T-helper 1 cell treated with Interleukin-12 subunit alpha and Interleukin-12 subunit beta and Interleukin-4 antibody, amounts not matched to agents 30 ng/mL and 1 ng/mL, for 36 hours (primary cell): ENCODE data around the gene CPAMD8. TPM values are rescaled to one million over a fixed set of nuclear protein-coding genes. Genes with fewer than 3 reads are reported as not detected.

ENCODE experiments used
- intact Hi-C: fragments of 100-400 bp; cut with micrococcal nuclease; formaldehyde crosslinking; loops from one replicate; pipeline ENCODE4 v1.15.1; 2024
- total RNA-seq: library from RNA; stranded (reverse); gene quantifications from 2 replicates; pipeline ENCODE4 v1.2.3, GENCODE V29; 2022

Gene CPAMD8
- total RNA-seq, 1 donor from 2014 or later: 0.22 TPM

DNA sequence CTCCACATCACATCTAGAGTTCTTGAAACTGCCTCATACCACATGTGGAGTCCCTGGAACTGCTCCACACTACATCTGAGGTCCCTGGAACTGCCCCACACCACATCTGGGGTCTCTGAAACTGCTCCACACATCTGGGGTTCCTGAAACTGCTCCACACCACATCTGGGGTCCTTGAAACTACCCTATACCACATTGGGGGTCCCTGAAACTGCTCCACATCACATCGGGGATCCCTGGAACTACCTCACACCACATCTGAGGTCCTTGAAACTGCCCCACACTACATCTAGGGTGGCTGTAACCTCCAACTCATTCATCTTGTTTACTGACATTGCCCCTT, 104.0 kb downstream of the CPAMD8 start:
- intact Hi-C loops: no loop called here

DNA sequence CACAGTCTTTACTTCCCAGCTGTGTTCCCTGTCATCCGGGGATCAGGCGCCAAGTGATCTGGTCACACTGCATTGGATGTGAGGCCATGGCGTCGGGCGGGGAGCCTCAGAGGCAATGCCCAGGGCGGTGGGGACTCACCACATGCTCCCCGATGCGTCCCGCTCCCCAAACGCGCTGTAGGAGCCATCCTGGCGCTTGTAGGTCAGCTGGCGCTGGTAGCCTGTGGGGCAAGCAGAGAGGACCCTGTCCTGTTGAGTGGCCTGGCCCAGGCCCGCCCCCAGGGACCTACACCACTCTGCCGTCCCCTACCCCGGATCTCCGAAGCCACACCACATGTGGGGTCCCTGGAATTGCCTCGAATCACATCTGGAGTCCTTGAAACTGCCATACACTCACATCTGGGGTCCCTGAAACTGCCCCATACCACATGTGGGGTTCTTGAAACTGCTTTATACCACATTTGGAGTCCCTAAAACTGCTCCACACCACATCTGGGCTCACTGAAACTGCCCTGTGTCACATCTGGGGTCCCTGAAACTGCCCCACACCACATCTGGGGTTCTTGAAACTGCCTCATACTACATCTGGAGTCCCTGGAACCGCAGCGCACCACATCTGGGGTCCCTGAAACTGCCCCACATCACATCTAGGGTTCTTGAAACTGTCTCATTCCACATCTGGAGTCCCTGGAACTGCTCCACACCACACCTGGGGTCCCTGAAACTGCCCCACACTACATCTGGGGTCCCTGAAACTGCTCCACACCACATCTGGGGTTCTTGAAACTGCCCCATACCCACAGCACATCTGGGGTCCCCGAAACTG, 104.6 kb downstream of the CPAMD8 start:
- intact Hi-C loops: no loop called here

DNA sequence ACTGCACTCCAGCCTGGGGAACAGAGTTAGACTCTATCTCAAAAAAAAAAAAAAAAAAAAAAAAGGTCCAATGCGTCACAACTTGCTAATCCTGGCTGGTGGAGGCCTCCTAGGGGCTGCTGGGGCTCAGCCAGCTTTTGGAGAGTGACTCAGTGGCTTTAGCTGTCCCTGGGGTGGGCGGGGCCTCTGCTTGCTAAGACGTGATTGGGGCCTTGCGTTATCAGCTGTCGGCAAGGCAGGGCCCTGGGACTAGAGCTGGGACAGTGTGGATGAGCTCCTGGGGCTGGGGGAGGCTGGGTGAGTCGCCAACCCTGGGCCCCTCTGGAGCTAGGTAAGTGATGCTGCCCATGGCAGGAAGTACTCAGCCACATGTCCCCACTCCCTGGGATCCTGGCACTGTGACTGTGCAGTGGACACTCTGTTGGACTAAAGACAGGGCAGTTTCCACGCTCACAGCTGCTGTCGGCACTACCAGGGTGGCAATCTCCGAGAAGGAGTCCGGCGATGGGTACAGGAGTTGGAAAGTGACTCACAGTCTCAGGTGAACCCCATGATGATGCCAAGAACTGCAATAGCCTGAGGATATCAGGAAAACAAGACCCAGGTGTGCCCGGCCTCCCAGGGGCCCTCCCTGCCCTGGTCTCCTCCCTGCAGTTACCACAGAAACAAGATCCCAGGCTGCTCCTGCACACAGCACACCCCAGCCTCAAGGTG, 105.6 kb downstream of the CPAMD8 start:
- intact Hi-C loops: no loop called here

DNA sequence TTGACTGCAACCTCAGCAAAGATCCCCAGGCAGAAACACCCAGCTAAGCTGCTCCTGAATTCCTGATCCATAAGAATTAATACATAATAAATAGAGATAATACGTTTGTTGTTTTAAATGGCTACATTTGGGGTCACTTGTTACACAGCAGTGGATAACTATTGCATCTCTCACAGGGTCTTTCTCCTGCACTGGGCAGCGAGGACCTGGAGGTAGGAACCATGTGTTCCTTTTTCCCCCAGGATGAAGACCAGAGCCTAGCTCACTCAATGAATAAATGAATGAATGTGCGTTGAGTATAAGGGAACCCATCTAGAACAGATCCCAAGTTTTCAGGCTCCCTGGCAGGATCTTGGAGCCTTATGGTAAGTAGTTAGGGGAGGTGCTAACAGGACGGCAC, 107.1 kb downstream of the CPAMD8 start:
- intact Hi-C loops: no loop called here

DNA sequence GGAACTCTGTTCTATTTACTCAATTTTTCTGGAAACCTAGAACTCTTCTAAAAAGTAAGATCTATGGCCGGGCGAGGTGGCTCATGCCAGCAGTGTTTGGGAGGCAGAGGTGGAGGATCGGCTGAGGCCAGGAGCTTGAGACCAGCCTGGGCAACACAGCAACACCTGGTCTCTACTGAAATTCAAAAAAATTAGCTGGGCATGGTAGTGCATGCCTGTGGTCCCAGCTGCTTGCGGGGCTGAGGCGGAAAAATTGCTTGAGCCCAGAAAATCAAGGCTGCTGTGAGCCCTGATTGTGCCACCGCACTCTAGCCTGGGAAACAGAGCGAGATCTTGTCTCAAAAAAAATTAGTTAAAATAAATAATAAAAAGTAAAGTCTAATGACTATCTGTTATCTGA, 109.2 kb downstream of the CPAMD8 start:
- intact Hi-C loops: no loop called here

DNA sequence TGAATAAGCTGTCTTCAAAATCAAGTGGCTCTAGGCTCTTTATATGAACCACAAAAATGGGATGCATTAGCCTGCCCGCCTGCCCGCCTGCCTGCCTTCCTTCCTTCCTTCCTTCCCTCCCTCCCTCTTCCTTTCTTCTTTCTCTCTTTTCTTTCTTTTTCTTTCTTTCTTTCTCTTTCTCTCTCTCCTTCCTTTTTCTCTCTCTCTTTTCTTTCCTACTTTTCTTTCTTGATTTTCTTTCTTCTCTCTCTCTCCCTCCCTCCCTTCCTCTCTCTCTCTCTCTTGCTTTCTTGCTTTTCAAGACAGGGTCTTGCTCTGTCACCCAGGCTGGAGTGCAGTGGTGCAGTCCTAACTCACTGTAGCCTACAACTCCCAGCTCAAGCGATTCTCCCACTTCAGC, 110.9 kb downstream of the CPAMD8 start:
- intact Hi-C loops: no loop called here

DNA sequence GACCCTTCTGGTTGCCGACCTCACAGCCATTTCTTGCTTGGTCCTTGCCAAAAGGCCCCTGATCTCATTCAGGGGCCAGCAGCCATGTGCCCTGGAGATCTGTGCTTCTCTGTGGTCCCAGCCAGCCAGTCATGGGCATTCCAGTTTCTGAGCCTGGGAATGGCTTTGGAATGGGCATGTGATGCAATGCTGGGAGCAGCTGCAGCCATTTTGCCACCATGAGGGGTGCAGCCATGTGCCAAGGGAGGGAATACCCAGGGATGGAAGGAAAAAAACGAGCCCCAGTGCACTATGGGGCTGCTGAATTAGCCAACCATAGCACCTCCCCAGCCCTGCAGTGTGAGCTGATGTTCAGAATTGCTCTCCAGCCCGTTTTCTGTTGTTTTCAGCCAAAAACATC, 111.5 kb downstream of the CPAMD8 start:
- intact Hi-C loops: no loop called here

DNA sequence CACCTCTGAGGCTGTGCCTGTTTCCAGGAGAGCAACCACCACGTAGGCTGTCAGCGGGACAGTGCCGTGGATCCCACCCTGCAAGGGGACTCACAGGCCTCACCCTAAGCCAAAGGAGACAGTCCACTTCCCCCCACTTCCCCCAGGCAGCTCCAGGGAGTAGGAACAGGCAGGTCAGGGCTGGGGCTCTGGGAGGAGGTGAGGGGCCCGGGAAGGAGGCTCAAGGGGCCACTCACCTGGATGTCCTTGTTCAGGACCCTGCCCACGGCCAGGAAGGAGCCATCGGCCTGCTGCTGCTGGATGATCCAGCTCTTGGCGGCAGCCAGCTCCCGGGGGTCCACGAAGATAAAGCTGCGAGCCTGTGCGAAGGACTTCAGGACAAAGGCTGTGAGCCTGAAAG, 112.2 kb downstream of the CPAMD8 start:
- intact Hi-C loops: no loop called here

DNA sequence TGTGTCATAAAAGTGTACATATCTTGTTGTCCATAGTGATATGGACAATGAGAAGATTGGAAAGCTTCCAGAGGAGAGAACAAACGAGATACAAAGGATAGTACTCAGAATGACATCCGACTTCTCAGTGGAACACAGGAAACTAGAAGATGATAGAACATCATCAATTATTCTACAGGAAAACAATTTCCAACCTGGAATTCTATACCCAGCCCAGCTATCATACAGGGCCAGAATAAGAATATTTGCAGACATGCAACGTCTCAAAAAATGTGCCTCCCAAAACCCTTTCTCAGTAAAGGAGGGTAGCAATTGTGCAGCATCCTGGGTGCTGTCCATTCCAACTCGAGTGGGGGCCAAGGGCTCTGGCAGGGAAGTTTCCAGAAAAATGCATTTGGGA, 113.8 kb downstream of the CPAMD8 start:
- intact Hi-C loops: no loop called here

DNA sequence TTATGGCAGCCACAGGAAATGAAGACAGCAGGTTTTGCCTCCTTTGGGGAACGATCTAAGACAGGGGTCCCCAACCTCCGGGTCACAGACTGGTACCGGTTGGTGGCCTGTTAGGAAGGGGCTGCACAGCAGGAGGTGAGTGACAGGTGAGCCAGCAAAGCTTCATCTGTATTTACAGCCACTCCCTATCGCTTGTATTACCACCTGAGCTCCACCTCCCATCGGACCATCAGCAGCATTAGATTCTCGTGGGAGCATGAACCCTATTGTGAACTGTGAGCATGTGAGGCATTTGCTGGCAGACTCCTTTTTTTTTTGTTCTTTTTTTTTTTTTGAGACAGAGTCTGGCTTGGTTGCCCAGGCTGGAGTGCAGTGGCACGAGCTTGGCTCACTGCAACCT, 115.6 kb downstream of the CPAMD8 start:
- intact Hi-C loops: no loop called here

DNA sequence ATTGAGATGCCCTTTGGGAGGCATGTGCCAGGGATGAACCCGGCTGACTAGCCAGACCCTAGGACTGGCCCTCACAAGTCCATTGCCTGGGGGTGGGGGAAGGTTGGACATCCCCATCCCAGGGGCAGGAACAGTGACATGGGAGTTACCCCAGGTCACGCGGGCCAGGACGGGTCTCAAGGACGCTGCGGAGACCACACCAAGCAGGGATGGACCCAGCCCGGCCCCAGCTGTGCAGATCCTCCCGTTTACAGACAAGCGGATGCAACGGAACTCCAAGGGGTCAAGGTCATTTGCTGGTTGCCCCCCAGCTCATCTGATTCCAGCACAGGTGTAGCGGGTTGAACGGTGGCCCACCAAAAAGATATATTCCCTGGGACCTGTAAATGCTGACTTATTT, 117.9 kb downstream of the CPAMD8 start:
- intact Hi-C loops: no loop called here

DNA sequence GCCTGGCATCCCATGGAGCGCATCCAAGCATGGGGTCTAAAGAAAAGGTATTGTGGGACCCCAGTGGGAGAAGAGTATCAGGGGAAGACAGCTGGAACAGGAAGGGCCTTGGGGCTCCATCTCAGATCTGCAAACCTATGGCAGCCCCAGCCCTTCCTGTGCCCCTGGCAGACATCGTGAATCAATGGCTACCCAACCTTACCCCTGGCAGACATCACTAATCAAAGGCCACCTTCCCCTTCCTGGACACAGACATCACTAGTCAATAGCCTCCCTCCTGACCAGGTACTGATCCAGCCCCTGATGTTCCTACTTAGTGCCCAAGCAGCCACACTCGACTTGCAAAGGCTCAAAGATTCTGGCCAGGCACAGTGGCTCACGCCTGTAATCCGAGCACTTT, 122.0 kb downstream of the CPAMD8 start:
- intact Hi-C loops: no loop called here

DNA sequence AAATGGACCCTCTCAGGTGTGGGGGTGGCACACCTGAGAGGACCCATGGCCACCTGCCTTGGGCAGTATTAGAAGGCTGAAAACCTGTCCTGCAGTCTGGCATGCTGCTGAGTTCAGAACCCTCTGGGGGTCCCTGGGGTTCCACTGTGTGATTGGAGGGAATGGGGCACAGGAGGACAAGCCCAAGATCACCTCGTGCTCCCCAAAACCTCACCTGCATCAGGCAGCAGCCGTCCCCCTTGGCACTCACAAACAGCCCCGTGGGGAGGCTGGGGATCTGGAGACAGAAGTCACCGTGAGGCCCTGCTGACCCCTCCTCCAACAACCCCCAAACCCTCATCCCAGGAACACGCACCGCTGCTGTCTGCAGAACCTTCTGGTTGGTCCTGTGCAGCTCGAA, 123.3 kb downstream of the CPAMD8 start:
- intact Hi-C loops: no loop called here

DNA sequence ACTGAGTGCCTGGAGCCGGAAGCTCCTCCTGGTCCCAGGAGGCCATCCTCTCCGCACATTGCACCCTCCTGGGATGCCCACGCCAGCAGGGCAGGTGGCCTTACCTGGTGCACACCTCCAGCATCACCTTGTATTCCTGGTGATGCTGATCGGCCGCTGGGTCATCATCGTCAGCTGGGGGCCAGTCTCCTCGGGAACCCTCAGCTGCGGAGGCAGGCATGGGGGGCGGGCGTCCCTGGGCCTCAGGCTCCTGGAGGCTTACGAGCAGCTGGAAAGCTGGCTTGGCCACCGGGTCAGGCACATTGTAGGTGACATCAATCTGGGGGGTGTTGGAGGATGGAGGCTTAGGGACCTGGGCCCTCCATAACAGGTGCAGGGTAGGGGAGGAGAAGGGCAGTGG, 124.1 kb downstream of the CPAMD8 start:
- intact Hi-C loops: no loop called here

DNA sequence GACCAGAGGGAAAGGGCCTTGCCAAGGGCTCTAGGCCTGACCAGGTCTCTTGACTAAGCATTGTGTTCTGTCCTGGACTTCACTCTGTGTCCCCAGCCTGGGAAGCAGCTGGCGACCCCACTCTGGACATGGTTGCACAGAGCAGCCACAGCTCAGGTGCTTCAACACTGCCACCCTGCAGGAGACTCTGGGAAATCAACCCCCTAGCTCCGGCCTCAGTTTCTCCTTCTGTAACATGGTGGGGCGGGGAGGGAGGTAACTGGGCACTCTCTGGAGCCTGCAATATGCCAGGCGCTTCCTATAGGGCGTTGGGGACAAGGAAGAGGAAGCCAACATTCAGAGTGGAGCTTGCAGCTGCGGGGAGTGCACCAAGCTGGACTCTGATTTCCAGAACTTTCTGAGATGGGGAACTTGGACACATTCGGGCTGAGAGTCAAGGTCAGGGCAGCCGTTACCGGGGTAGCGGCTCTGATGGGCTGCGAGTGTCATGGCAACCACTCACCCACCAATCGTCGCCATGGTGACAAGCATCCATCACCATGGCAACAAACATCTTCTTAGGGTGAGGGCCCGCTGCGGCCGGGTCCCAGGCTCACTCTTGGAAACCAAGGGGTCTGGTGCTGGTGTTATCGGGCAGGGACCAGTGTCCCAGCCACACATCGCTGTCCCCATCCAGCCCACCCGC, 125.0 kb downstream of the CPAMD8 start:
- intact Hi-C loops: no loop called here

DNA sequence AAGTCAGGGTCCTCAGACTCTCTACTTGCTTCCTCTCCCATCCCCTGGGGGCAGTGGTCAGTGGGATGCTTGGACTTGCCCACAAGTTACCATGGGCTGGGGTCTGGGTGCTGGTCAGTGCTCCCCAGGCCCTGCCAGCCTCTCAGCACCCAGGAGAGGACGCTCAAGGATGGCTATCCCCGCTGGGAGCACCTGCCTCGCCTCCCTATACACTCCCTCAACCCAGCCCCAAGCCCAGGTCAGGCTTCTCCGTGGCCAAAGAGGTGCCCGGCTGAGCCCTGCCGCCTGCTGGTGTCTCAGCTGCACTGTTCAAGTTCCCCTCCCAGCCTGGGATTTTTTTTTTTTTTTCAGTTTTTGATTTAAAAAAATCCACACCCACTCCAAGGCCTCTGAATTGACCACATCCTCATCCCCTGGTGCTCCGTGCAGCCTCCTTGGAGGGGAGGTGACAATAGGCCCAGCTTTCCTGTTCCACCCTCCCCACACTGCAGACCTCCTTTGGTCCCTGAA, 127.0 kb downstream of the CPAMD8 start:
- intact Hi-C loops: loop anchor here (1.0 to 10.0 kb wide), 4 partner anchors 123 to 328 kb away; partner anchors contain the start of gene OCEL1

DNA sequence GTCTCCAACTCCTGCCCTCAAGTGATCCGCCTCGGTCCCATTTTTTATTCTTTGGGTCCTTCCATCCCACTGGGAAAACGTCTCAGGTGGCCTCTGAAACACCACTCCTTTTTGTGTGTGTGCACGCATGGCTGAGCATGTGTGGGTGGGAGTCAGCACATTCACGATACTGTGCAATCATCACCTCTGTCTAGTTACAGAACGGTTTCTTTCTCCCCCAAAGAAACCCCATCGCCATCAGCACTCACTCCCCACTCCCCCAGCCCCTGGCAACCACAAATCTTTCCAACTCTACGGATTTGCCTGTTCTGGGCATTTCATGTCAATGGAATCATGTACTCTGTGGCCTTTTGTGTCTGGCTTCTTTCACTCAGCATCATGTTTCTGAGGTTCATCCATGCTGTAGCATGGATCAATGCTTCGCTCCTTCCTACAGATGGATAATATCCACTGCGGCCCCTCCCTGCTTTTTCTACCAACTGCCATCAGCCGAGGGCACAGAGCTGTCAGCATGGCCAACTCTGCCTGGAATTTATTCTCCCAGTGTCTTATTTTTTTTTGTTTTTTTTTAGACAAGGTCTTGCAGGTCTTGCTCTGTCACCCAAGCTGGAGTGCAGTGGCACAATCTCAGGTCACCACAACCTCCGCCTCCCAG, 128.1 kb downstream of the CPAMD8 start:
- intact Hi-C loops: loop anchor here (1.0 to 10.0 kb wide), 3 partner anchors 127 to 329 kb away; partner anchors contain the start of gene OCEL1

DNA sequence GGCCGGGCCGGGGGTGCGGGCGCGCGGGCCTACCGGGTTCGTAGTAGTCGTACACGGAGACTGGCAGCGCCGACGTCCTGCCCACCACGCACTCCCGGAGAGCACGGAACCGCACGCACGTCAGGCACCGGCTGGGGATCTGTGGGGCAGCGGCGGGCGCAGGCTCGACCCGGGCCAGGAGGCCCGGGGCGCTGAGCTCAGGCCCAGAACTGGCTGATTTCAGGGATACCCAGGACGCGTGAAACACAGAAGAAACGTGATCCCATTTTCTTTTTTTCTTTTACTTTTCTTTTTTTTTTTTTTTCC, 128.8 kb downstream of the CPAMD8 start:
- intact Hi-C loops: loop anchor here (1.0 to 10.0 kb wide), 6 partner anchors 69 to 411 kb away; partner anchors contain the start of genes DDA1, HAUS8, MYO9B and OCEL1

DNA sequence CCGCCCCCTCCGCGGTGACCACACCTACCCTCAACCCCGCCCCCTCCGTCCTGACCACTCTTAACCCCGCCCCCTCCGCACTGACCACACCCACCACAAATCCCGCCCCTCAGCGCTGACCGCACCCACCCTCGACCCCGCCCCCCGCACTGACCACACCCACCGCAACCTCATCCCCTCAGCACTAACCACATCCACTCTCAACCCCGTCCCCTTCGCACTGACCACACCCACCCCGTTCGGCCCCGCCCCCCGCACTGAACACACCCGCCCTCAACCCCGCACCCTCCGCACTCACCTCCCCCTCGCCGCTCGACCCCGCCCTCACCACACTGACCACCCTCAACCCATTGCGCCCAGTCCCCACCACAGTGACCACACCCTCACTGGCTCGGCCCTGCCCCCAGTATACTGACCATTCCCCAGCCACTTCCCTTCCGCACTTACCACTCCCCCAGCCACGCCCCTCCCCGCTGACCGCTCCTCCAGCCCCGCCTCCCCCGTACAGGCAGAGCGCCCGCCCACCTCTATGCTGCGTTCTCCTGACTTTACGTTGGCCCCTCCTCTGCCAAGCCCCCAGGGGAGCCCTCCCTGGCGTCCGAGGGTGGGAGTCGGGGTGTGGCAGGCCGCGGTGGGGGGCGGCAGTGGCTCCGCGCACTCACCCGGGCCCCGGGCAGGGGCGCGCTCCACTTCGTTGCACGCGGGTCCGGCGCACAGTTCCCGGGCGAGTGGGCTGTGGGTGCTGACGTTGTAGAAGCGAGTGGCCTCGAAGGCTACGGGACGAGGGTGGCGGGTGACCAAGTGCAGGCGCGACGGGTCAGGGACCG, 129.4 kb downstream of the CPAMD8 start:
- intact Hi-C loops: loop anchor here (1.0 to 10.0 kb wide), 6 partner anchors 68 to 412 kb away; partner anchors contain the start of genes DDA1, HAUS8, MYO9B and OCEL1
